Loucy (cell line): Measurements from ENCODE around the gene GLYR1.

Experiments
- H2AFZ ChIP-seq: fragments of 200-600 bp; sonication (generic); 2 replicates; pipeline ENCODE4 v1.6.0; 2016; ENCODE audit warnings: antibody characterized with exemption, mild to moderate bottlenecking, low read length, moderate library complexity
- H3F3A ChIP-seq: fragments of 200-600 bp; 2 replicates; pipeline ENCODE4 v1.6.0; 2016; ENCODE audit warnings: antibody characterized with exemption, low read depth, mild to moderate bottlenecking
- H3K27me3 ChIP-seq: fragments of 200-600 bp; sonication (generic); 2 replicates; pipeline ENCODE4 v1.6.1; 2014; ENCODE audit warnings: low read length, mild to moderate bottlenecking; ENCODE audit not compliant: insufficient read depth, poor library complexity, severe bottlenecking
- H3K36me3 ChIP-seq: fragments of 200-600 bp; sonication (generic); 2 replicates; pipeline ENCODE4 v1.6.1; 2016; ENCODE audit warnings: low read length; ENCODE audit not compliant: insufficient read depth
- H3K4me1 ChIP-seq: fragments of 200-600 bp; sonication (generic); 2 replicates; pipeline ENCODE4 v1.5.1; 2014; ENCODE audit warnings: low read length, mild to moderate bottlenecking; ENCODE audit not compliant: insufficient read depth, poor library complexity, severe bottlenecking
- H3K4me2 ChIP-seq: fragments of 200-600 bp; sonication (generic); 2 replicates; pipeline ENCODE4 v1.6.0; 2014; ENCODE audit warnings: antibody characterized with exemption, low read length, low read depth, mild to moderate bottlenecking; ENCODE audit not compliant: poor library complexity, severe bottlenecking
- H3K4me3 ChIP-seq: fragments of 200-600 bp; sonication (generic); 2 replicates; pipeline ENCODE4 v1.5.1; 2014; ENCODE audit warnings: low read length, mild to moderate bottlenecking, mixed read lengths; ENCODE audit not compliant: poor library complexity, severe bottlenecking
- H3K79me2 ChIP-seq: fragments of 200-600 bp; sonication (generic); 2 replicates; pipeline ENCODE4 v1.6.1; 2014; ENCODE audit warnings: low read length; ENCODE audit not compliant: insufficient read depth
- H3K9ac ChIP-seq: fragments of 200-600 bp; sonication (generic); 2 replicates; pipeline ENCODE4 v1.6.0; 2014; ENCODE audit warnings: mild to moderate bottlenecking, low read depth, low read length, moderate library complexity; ENCODE audit not compliant: poor library complexity, severe bottlenecking
- H3K9me2 ChIP-seq: fragments of 200-600 bp; sonication (generic); replicated peaks from 2 replicates; pipeline ENCODE4 v1.6.1; 2016; ENCODE audit warnings: low read depth, low read length, mixed read lengths
- H3K9me3 ChIP-seq: fragments of 200-600 bp; sonication (generic); 2 replicates; pipeline ENCODE4 v1.6.1; 2014; ENCODE audit warnings: mild to moderate bottlenecking, antibody characterized with exemption, low read length, low read depth; ENCODE audit not compliant: insufficient read depth
- H4K20me1 ChIP-seq: fragments of 200-600 bp; sonication (generic); 2 replicates; pipeline ENCODE4 v1.6.0; 2014; ENCODE audit warnings: antibody characterized with exemption, low read length, mild to moderate bottlenecking; ENCODE audit not compliant: insufficient read depth, poor library complexity, severe bottlenecking
- CTCF ChIP-seq: fragments of 200-600 bp; sonication (generic); conservative IDR thresholded peaks from 2 replicates; pipeline ENCODE4 v1.5.1; 2014; ENCODE audit warnings: mild to moderate bottlenecking, antibody characterized with exemption, low read length
- EZH2phosphoT487 ChIP-seq: fragments of 200-600 bp; IDR thresholded peaks from 2 replicates; pipeline ENCODE4 v1.6.1; 2018; ENCODE audit warnings: antibody characterized with exemption, mild to moderate bottlenecking, moderate library complexity, borderline replicate concordance

GLYR1 gene

GRCh38 chr16:4772351-4772750, 74.7 kb downstream of the GLYR1 start:
- Histone ChIP-seq H3K4me2 (no peak overlapping the region), H4K20me1 (no peaks in the 10 kb centered on the region), H3F3A (no peaks in the 10 kb centered on the region), H3K9me3 (no peaks in the 10 kb centered on the region), H3K9me2 (no peaks in the 10 kb centered on the region), H3K4me1 (no peaks in the 10 kb centered on the region), H3K4me3 (no peak overlapping the region), H3K36me3 (no peaks in the 10 kb centered on the region), H3K27me3 (no peaks in the 10 kb centered on the region), H3K79me2 (no peaks in the 10 kb centered on the region), H2AFZ (no peak overlapping the region), H3K9ac (no peak overlapping the region)
- TF ChIP-seq EZH2phosphoT487 (no peak), CTCF (no peak)

GRCh38 chr16:4771646-4772045, 75.4 kb downstream of the GLYR1 start:
- Histone ChIP-seq H3K9me3 (no peaks in the 10 kb centered on the region), H3K79me2 (peaks cover 2% of the 10 kb centered on the region), H3K9me2 (no peaks in the 10 kb centered on the region), H2AFZ (no peak overlapping the region), H3K4me2 (no peak overlapping the region), H3K4me3 (no peak overlapping the region), H3K9ac (no peak overlapping the region), H4K20me1 (no peaks in the 10 kb centered on the region), H3F3A (no peaks in the 10 kb centered on the region), H3K36me3 (no peaks in the 10 kb centered on the region), H3K27me3 (no peaks in the 10 kb centered on the region), H3K4me1 (no peaks in the 10 kb centered on the region)
- TF ChIP-seq CTCF (no peak), EZH2phosphoT487 (no peak)

- no peaks in the 10 kb centered on the region for H3F3A ChIP-seq
- H3K4me1 ChIP-seq: no peaks in the 10 kb centered on the region
- no peak overlapping the region for H3K4me2 ChIP-seq
- no peaks in the 10 kb centered on the region for H3K36me3 ChIP-seq
- 0 out of 2 replicates have a peak overlapping the region, but pooled peaks have one; percentile 27 for H2AFZ ChIP-seq
- no peaks in the 10 kb centered on the region for H3K9me2 ChIP-seq
- no peak overlapping the region for H3K4me3 ChIP-seq
- no peak overlapping the region for H3K9ac ChIP-seq
- H3K27me3 ChIP-seq: no peaks in the 10 kb centered on the region
- TF ChIP-seq EZH2phosphoT487 (no peak), CTCF (no peak)
- peaks cover 14% of the 10 kb centered on the region for H3K79me2 ChIP-seq
- no peaks in the 10 kb centered on the region for H4K20me1 ChIP-seq
- H3K9me3 ChIP-seq: no peaks in the 10 kb centered on the region
Measured at GRCh38 chr16:4769306-4769638, 77.8 kb downstream of the GLYR1 start.
